Activated CD4-positive, CD25-positive, alpha-beta regulatory T cell treated with anti-CD3 and anti-CD28 coated beads, Interleukin-2, amount 50 U/mL, for 72 hours (primary cell): Measurements from ENCODE around the gene IARS1.

Experiments
- DNase-seq: peaks from one replicate; pipeline ENCODE4 v3.0.0; 2021

IARS1 gene

GRCh38 chr9:92295240-92295790, 1.8 kb upstream of the IARS1 start:
- DNase-seq: no peak

GRCh38 chr9:92294297-92294676, 790 bp upstream of the IARS1 start:
- DNase-seq: peak; percentile 34

GRCh38 chr9:92293075-92293354, 482 bp downstream of the IARS1 start:
- DNase-seq: no peak

- no peak for DNase-seq
Observed at GRCh38 chr9:92292338-92293074, 991 bp downstream of the IARS1 start.

GRCh38 chr9:92291577-92291976, 1.9 kb downstream of the IARS1 start:
- no peak for DNase-seq

- no peak for DNase-seq
Observed at GRCh38 chr9:92290785-92291429, 2.6 kb downstream of the IARS1 start.

- DNase-seq: no peak
Observed at GRCh38 chr9:92289708-92290390, 3.6 kb downstream of the IARS1 start.

GRCh38 chr9:92279302-92279701, 14.2 kb downstream of the IARS1 start:
- DNase-seq: no peak

- no peak for DNase-seq
Observed at GRCh38 chr9:92278110-92278509, 15.4 kb downstream of the IARS1 start.

GRCh38 chr9:92276331-92277032, 17.0 kb downstream of the IARS1 start:
- DNase-seq: no peak

GRCh38 chr9:92275541-92275940, 18.0 kb downstream of the IARS1 start:
- no peak for DNase-seq

GRCh38 chr9:92270511-92270910, 23.0 kb downstream of the IARS1 start:
- no peak for DNase-seq

GRCh38 chr9:92266486-92266885, 27.0 kb downstream of the IARS1 start:
- no peak for DNase-seq

GRCh38 chr9:92265154-92265553, 28.3 kb downstream of the IARS1 start:
- DNase-seq: no peak

- DNase-seq: no peak
Observed at GRCh38 chr9:92263131-92263530, 30.4 kb downstream of the IARS1 start.

GRCh38 chr9:92257327-92257726, 36.2 kb downstream of the IARS1 start:
- no peak for DNase-seq

GRCh38 chr9:92254381-92255337, 38.8 kb downstream of the IARS1 start:
- no peak for DNase-seq

- DNase-seq: no peak
Observed at GRCh38 chr9:92253656-92254055, 39.8 kb downstream of the IARS1 start.

- DNase-seq: no peak
Observed at GRCh38 chr9:92247981-92248380, 45.5 kb downstream of the IARS1 start.

- DNase-seq: no peak
Observed at GRCh38 chr9:92247296-92247695, 46.2 kb downstream of the IARS1 start.

GRCh38 chr9:92245005-92245797, 48.3 kb downstream of the IARS1 start:
- DNase-seq: no peak
